NCI-H2107 (cell line): ENCODE data around the gene SYNE1.
"Not testable (repeated sequence)": the region's sequence is repeated elsewhere in the genome, so short reads cannot be mapped to it uniquely, and the experiment has no call there.

Experiments
- DNase-seq: peaks from one replicate; lab custom pipeline; 2025; lab: John Stamatoyannopoulos, UW

SYNE1 gene

GRCh38 chr6:152368751-152369624 is 268.2 kb downstream of the SYNE1 start:
- no peak for DNase-seq

- DNase-seq, result no peak
These were observed 272.3 kb downstream of the SYNE1 start for GRCh38 chr6:152364866-152365265.

DNA sequence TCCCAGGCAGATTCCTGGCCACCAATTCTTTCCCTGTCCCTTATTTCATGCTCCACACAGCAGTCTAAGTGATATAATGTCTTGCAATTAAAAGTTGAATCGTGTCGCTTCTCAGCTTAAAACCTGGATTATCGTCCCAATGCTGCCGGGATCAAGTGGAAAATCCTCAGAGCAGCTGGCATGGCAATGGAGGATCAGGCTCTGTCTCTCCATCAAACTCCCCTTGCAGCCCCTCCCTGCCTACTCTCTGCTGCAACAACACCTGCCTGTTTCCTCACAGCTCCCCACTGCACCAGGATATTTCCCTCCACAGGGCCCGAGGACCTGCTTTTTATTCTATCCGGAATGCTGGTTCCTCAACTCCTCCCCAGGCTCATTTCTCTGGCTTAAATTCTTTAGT is 277.1 kb downstream of the SYNE1 start:
- no peak for DNase-seq

DNA sequence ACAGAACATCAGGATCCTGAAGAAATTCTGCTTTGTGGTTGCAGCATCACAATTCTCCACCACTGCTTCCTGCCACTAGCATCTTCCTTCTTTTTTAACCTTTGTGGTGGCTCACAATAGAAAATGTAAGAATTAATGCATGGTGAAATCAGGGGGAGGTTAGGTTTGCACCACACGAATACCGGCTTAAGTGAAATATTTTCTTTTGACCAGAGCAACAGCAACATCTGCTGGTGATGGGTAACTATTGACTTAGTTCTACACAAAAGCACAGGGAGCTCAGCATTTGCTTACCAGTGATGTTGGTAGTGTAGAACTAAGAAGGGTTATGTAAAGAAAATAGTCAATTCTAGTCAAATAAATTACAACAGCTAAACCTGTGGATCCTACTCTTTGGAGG is 280.5 kb downstream of the SYNE1 start:
- no peak for DNase-seq

GRCh38 chr6:152356016-152356415 is 281.1 kb downstream of the SYNE1 start:
- DNase-seq, result no peak

DNA sequence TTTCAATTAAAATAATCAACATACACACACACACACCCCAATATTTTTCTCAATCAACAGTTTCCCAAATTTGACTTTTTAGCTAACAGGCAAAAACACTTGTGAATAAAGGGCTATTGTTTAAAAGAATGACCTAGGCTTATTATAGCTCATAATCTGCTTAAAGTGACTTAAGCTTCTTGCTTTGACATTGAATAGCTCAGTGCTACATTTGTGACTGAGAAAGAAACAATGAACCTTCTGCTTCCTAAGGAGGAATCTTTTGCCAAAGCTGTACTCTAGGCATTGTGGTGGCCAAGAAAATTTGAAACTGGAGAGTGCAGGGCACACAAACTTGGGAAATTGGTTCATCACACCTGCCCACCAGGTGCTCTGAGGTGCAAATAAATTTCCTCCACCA is 282.0 kb downstream of the SYNE1 start:
- no peak for DNase-seq

DNA sequence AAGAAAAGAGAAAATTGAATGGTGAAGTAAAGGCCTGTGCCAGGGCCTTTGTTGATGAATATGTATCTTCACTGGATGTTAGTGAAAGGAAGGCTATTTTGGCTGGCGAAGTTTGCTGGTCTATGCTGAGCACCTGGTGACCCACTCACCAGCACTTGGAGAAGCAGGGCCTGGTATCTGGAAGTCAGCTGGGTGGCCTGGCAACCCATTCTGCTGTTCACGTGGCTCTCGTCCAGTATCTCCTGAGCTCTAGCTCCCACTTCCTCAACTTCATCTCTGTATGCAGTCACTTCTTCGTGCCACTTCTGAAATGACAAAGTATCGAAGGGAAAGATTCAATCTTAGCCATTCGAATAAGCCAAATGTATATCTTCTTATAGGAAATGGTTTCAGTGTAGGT is 283.7 kb downstream of the SYNE1 start:
- DNase-seq, result no peak

DNA sequence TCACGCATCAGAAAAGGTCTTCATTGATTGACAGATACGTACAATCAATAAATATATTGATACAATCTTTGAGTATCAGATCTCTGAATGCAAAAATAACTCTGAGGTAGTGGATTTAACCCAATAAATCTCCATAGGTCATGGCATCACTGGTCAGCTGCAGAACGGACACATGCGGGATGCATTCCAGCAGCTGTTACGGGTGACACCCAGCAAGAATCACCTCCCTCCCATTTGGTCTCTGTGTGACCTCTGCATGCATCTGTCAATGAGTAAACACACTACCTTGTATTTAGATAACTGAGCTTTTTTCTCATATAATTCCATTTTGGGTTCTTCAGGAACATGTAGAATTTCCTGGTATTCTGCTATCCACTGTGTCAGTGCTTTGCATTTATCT is 285.4 kb downstream of the SYNE1 start:
- no peak for DNase-seq

GRCh38 chr6:152351110-152351509 is 286.1 kb downstream of the SYNE1 start:
- DNase-seq, result no peak

DNA sequence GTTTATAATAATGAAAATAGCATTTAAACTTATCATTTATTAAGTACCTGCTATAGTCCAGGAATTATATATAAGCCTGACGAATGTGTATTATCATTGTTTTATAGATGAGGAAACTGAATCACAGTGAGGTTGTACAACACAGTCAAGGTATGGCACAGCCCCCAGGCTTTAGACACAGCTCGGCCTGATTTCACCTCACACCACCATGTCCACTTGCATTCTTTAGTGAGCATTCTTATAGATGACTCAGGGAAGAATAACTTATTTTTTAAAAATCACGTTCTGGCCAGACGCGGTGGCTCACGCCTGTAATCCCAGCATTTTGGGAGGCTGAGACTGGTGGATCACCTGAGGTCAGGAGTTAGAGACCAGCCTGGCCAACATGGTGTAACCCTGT is 289.0 kb downstream of the SYNE1 start:
- DNase-seq, result no peak

DNA sequence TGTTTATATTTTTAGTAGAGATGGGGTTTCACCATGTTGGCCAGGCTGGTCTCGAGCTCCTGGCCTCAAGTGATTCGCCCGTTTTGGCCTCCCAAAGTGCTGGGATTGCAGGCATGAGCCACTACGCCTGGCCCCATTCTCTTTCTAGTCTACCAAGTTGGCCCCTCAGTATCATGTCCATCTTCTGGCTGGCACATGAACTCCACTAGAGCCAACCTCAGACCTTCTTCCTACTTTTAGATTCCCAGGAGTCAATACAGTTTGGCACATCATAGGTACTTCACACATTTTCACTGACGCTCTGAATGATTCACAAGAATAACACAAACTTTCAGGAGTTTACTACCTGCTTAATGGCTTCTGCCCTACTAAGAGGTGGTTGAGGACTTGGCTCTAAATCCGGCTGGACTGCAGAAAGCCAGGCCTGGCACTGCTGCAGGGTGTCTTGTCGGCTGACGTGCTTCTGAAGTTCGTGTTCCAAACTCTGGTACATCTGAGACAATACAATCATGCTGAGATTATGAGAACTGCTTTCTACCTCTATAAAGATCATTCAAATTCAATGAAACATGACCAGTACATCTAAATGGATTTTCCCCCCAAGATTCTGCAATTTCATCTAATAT is 293.3 kb downstream of the SYNE1 start:
- DNase-seq, result no peak

GRCh38 chr6:152341596-152341995 is 295.6 kb downstream of the SYNE1 start:
- no peak for DNase-seq

DNA sequence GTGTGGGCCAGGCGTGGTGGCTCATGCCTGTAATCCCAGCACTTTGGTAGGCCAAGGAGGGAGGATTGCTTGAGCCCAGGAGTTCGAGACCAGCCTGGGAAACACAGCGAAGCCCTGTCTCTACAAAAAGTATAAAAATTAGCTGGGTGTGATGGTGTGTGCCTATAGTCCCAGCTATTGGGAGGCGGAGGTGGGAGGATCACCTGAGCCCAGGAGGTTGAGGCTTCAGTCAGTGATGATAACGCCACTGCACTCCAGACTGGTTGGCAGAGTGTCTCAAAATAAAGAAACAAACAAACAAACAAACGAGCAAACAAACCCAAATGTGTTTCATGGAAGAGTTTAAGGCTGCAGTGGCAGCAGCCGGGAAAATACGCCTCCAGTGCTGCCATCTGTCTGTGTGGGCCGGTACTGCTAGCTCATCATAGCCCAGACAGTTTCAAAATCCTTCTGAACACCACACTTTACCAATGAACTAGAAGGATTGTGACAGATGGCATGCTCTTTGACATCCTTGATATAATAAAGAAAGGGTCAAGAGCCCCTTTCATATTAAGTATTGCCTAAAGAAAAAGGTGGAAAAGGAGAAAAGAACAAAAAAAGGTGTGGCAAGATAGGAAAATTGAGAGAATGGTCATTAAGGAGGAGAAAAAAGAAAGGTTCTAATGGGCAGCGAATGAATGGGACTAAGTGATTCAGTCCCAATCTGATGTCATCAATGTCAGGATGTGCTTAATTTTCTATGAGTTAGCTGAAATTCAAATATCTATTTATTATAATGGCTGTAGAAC is 298.6 kb downstream of the SYNE1 start:
- DNase-seq, result no peak

GRCh38 chr6:152334555-152334954 is 302.6 kb downstream of the SYNE1 start:
- no peak for DNase-seq

GRCh38 chr6:152330961-152331360 is 306.2 kb downstream of the SYNE1 start:
- DNase-seq, result no peak

- no peak for DNase-seq
These were observed 307.3 kb downstream of the SYNE1 start for GRCh38 chr6:152329638-152330448.

- DNase-seq, result not testable (repeated sequence)
These were observed 309.0 kb downstream of the SYNE1 start for GRCh38 chr6:152328200-152328599.

- peak; percentile 13 for DNase-seq
These were observed 313.8 kb downstream of the SYNE1 start for GRCh38 chr6:152323376-152323775.

DNA sequence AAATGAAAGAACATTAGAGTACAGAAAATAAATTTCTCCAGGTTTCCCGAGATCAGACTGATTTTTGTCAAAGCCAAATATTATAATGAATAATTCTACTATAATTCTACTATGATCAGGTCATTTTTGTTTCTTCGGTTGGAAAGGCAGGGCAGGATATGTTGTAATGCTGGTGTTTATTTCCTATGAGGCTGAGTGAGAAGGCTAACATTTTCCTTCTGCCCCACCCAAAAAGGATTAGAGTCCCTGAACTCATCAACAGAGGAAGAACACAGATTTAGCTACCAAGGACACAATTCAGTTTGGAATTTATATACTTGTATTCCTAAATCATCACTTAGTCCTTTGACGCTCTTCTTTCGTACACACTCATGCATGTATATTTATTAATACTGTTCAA is 318.9 kb downstream of the SYNE1 start:
- DNase-seq, result no peak

DNA sequence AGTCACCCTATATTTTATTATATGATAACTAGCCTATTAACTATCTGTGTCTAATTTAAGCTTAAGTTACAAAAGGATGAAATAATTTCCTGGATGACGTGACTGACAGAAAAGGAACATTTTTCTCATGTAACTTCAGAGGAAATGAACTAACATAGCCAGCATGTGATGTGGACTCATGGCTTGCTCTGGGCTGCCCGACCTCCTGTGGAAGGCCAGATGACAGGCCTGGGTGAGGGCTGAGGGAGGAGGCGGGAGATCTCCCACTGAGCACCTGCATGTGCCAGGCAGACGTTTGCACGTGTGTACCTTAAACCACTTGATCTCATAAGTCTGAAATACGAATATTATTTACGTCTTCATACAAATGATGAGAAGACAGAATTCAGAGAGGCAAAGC is 321.1 kb downstream of the SYNE1 start:
- DNase-seq, result no peak

DNA sequence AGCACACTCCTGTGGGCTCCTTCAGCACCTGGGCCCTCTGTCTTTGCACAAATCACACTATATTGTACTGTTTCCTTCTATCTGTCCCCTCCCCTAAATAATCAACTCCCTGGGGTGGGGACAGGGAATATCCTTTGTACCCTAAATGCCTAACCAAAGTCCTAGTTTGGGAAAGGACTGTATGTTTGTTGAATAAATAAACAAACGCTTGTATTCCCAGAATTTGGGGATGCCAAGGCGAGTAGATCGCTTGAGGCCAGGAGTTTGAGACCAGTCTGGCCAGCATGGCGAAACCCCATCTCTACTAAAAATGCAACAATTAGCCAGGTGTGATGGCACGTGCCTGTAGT is 322.7 kb downstream of the SYNE1 start:
- no peak for DNase-seq
